Prostate gland (tissue), 2 donors: Measurements from ENCODE around the gene IMMP2L. TPM values are rescaled to one million over a fixed set of nuclear protein-coding genes. Genes with fewer than 3 reads are reported as not detected.

Source experiments
- DNase-seq: peaks from one replicate; pipeline ENCODE4 v3.0.0-alpha.2; 2019; ENCODE audit warnings: low spot score
- H3K27ac ChIP-seq, 2 donors: fragments of 200-600 bp; sonication (generic); 2 replicates each; pipeline ENCODE4 v1.5.1; 2017 to 2019
- H3K27me3 ChIP-seq: fragments of 200-600 bp; sonication (generic); replicated peaks from 2 replicates; pipeline ENCODE4 v1.5.1; 2019; ENCODE audit not compliant: insufficient read depth
- H3K36me3 ChIP-seq, 2 donors: fragments of 200-600 bp; sonication (generic); 1 replicate in 1 of 2; 2 replicates in 1 of 2; pipeline versions ENCODE4 v1.5.1 to v1.8.1; 2017 to 2019
- H3K4me1 ChIP-seq: fragments of 200-600 bp; sonication (generic); replicated peaks from 2 replicates; pipeline ENCODE4 v1.5.1; 2019
- H3K4me3 ChIP-seq, 2 donors: fragments of 200-600 bp; sonication (generic); 2 replicates each; pipeline ENCODE4 v1.5.1; 2017 to 2019
- H3K9me3 ChIP-seq: fragments of 200-600 bp; sonication (generic); 2 replicates; pipeline ENCODE4 v1.5.1; 2017
- POLR2A ChIP-seq: fragments of 450-650 bp; IDR thresholded peaks from one replicate; pipeline ENCODE4 v1.6.1; 2016; ENCODE audit warnings: antibody characterized with exemption, mild to moderate bottlenecking
- POLR2AphosphoS5 ChIP-seq: sonication (generic); formaldehyde crosslinking; IDR thresholded peaks from one replicate; pipeline ENCODE4 v1.6.1; 2017; ENCODE audit warnings: antibody characterized with exemption
- WGBS: methylation state at CpG from one replicate; pipeline ENCODE4 v1.1.5; 2018; 5-methylcytosine and 5-hydroxymethylcytosine counted together
- intact Hi-C: fragments of 100-400 bp; cut with DNase I; formaldehyde crosslinking; loops from one replicate; pipeline ENCODE4 v1.14.2; 2022
- total RNA-seq, 2 donors: library from RNA; depleted of rRNA; stranded (reverse); fragments of >200 nt; gene quantifications; one replicate each; pipeline ENCODE4 v1.1.0, GENCODE V29; 2016
- TF ChIP-seq, protein P1 (sequence below), 4 experiments: fragments of 200-600 bp in 2 of 4; fragments of 450-650 bp in 2 of 4; sonication (generic) in 2 of 4; IDR thresholded peaks; 1 replicate in 3 of 4; 2 replicates in 1 of 4; pipeline ENCODE4 v1.5.1; 2016 to 2019; ENCODE audit warnings: antibody characterized with exemption in 4 of 4, mild to moderate bottlenecking in 2 of 4, moderate library complexity in 2 of 4

The IMMP2L gene
- total RNA-seq, 2 donors from 2014 or later, result 16.9 to 20.4 TPM

DNA sequence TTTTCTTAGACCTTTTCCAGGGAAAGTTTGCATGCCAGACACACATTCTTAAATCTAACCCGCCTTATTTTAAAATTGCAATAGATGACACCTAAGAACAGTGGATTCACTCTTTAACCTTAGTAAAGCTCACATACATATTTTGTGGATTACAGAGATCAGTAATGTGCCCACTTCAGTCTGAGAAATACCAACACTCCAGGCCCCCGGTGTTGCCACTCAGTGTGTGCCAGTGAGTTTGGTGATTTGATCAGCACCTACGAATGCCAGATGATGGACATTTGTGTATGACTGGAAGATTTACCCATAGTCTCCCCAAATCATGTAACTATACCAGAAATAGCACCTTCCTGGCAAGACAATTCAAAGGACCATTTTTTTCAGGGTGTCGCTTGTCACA lies 468.8 kb downstream of the IMMP2L start:
- TF ChIP-seq POLR2A (no peak), POLR2AphosphoS5 (no peak)
- TF ChIP-seq, protein P1, sequence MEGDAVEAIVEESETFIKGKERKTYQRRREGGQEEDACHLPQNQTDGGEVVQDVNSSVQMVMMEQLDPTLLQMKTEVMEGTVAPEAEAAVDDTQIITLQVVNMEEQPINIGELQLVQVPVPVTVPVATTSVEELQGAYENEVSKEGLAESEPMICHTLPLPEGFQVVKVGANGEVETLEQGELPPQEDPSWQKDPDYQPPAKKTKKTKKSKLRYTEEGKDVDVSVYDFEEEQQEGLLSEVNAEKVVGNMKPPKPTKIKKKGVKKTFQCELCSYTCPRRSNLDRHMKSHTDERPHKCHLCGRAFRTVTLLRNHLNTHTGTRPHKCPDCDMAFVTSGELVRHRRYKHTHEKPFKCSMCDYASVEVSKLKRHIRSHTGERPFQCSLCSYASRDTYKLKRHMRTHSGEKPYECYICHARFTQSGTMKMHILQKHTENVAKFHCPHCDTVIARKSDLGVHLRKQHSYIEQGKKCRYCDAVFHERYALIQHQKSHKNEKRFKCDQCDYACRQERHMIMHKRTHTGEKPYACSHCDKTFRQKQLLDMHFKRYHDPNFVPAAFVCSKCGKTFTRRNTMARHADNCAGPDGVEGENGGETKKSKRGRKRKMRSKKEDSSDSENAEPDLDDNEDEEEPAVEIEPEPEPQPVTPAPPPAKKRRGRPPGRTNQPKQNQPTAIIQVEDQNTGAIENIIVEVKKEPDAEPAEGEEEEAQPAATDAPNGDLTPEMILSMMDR (IDR thresholded peaks at IDR 0.05), result no peak
- H3K27ac ChIP-seq, result no peak overlapping the region
- H3K4me3 ChIP-seq, result no peak overlapping the region
- H3K36me3 ChIP-seq, result no peaks in the 10 kb centered on the region
- intact Hi-C loops, result loop anchor here (1.0 to 10.0 kb wide), 3 partner anchors 393 to 1249 kb away; no protein-coding TSS in a partner anchor
- no peak for DNase-seq
- WGBS, result 92% methylated on average over 4 of the region's 4 CpGs
- H3K4me1 ChIP-seq, result no peaks in the 10 kb centered on the region
- H3K9me3 ChIP-seq, result no peaks in the 10 kb centered on the region
- no peaks in the 10 kb centered on the region for H3K27me3 ChIP-seq

DNA sequence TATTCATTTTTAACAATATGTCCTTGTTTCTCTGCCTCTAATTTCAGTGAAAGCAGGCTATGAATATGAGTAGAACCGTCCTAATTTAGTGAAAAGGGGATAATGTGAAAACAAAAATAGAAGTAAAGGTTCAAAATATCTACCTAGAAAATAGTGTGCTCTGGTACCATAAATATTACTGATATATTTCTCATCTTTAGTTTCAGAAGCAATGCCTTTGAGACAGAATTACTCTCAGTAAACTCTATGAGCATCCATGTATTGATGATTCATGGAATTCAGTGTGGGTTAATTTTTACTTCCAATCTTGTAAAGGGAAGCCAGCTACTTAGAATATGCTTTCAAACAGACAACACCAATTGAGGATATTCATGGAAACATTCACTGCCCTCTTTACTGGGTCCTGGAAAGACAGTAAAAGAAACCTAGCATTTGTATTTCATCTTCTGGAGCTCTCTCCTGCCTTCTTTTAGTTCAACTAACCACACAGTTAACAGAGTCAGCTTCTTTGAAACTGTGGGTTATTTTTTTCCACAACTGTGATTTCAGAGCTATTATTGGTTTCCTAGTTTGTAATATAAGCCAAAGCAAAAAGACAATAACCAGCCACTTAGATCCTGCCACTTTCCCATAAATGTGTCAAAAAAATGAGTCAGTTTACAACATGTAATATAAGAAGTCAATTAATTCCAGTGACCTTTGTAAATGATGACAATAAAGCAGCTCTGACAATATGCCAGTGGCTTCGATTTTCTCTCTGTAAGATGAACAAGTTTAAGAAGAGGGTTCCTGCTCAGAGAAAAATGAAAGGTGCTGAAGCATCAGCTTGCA lies 469.7 kb downstream of the IMMP2L start:
- WGBS, result 33% methylated on average over 2 of the region's 2 CpGs
- DNase-seq, result no peak
- H3K9me3 ChIP-seq, result no peaks in the 10 kb centered on the region

GRCh38 chr7:111091593-111092358 lies 470.5 kb downstream of the IMMP2L start:
- no peaks in the 10 kb centered on the region for H3K36me3 ChIP-seq
- H3K27ac ChIP-seq, result no peak overlapping the region
- no peaks in the 10 kb centered on the region for H3K27me3 ChIP-seq
- peak overlapping the region in 1 of 2 donors; percentile 3 for H3K4me3 ChIP-seq
- no peak for DNase-seq
- 56% methylated on average over 3 of the region's 3 CpGs for WGBS
- no peaks in the 10 kb centered on the region for H3K9me3 ChIP-seq
- TF ChIP-seq POLR2A, result no peak
- TF ChIP-seq, protein P1 (IDR thresholded peaks at IDR 0.05), result no peak
- TF ChIP-seq POLR2AphosphoS5, result no peak
- intact Hi-C loops, result loop anchor here (10.0 kb wide), 2 partner anchors 643 to 1247 kb away; no protein-coding TSS in a partner anchor
- no peaks in the 10 kb centered on the region for H3K4me1 ChIP-seq

More for the DNA sequence above, 469.7 kb downstream of the IMMP2L start:
- no peak overlapping the region for H3K4me3 ChIP-seq
- H3K27me3 ChIP-seq, result no peaks in the 10 kb centered on the region
- no peaks in the 10 kb centered on the region for H3K4me1 ChIP-seq
- no peak overlapping the region for H3K27ac ChIP-seq
- H3K36me3 ChIP-seq, result no peaks in the 10 kb centered on the region
- TF ChIP-seq, protein P1 (IDR thresholded peaks at IDR 0.05), result no peak
- TF ChIP-seq POLR2A (no peak), POLR2AphosphoS5 (no peak)
- intact Hi-C loops, result loop anchor here (1.0 to 10.0 kb wide), 3 partner anchors 394 to 1248 kb away; no protein-coding TSS in a partner anchor

DNA sequence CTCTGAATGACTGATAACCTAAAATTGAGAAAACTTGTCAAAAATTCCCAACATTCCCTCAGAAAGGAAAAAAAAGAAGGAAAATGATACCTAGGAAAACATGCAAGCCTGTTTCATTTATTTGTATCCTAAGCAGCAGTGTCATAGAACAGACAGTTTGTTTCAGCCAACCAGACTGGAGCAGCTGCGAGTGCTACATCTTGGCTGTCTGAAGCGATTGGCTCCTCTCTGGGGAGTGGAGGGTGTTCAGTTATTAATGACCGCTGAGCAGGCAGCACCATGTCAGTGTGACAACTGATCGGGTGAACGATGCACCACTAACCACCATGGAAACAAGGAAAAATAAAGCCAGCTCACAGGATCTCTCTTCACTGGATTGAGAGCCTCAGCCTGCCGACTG lies 471.4 kb downstream of the IMMP2L start, which contains the start of gene LRRN3:
Gene LRRN3, plus strand, starts transcription at position 282 of the 400 bp plus-strand sequence. CDS start 31,646 bp downstream, outside the sequence.
- intact Hi-C loops, result loop anchor here (10.0 kb wide), 2 partner anchors 644 to 1246 kb away; no protein-coding TSS in a partner anchor
- no peak within 1 kb of the TSS for H3K27ac ChIP-seq
- H3K36me3 ChIP-seq, result no peaks in the 10 kb centered on the region
- TF ChIP-seq, protein P1 (IDR thresholded peaks at IDR 0.05), result no peak
- H3K4me3 ChIP-seq, result peak within 1 kb of the TSS in 1 of 2 donors; percentile 3
- DNase-seq, result no peak
- no peaks in the 10 kb centered on the region for H3K27me3 ChIP-seq
- H3K4me1 ChIP-seq, result no peaks in the 10 kb centered on the region
- 51% methylated on average over 6 of the region's 6 CpGs for WGBS
- H3K9me3 ChIP-seq, result no peaks in the 10 kb centered on the region
